Middle frontal gyrus (tissue), 1 donor: ENCODE results near the gene HMGXB4.
"Not testable (repeated sequence)": the region's sequence is repeated elsewhere in the genome, so short reads cannot be mapped to it uniquely, and the experiment has no call there.

Experiments used
- DNase-seq: peaks from one replicate; pipeline ENCODE4 v3.0.0-alpha.2; 2015; ENCODE audit warnings: low spot score; ENCODE audit errors: extremely low spot score

Gene HMGXB4, protein sequence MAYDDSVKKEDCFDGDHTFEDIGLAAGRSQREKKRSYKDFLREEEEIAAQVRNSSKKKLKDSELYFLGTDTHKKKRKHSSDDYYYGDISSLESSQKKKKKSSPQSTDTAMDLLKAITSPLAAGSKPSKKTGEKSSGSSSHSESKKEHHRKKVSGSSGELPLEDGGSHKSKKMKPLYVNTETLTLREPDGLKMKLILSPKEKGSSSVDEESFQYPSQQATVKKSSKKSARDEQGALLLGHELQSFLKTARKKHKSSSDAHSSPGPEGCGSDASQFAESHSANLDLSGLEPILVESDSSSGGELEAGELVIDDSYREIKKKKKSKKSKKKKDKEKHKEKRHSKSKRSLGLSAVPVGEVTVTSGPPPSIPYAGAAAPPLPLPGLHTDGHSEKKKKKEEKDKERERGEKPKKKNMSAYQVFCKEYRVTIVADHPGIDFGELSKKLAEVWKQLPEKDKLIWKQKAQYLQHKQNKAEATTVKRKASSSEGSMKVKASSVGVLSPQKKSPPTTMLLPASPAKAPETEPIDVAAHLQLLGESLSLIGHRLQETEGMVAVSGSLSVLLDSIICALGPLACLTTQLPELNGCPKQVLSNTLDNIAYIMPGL

DNA sequence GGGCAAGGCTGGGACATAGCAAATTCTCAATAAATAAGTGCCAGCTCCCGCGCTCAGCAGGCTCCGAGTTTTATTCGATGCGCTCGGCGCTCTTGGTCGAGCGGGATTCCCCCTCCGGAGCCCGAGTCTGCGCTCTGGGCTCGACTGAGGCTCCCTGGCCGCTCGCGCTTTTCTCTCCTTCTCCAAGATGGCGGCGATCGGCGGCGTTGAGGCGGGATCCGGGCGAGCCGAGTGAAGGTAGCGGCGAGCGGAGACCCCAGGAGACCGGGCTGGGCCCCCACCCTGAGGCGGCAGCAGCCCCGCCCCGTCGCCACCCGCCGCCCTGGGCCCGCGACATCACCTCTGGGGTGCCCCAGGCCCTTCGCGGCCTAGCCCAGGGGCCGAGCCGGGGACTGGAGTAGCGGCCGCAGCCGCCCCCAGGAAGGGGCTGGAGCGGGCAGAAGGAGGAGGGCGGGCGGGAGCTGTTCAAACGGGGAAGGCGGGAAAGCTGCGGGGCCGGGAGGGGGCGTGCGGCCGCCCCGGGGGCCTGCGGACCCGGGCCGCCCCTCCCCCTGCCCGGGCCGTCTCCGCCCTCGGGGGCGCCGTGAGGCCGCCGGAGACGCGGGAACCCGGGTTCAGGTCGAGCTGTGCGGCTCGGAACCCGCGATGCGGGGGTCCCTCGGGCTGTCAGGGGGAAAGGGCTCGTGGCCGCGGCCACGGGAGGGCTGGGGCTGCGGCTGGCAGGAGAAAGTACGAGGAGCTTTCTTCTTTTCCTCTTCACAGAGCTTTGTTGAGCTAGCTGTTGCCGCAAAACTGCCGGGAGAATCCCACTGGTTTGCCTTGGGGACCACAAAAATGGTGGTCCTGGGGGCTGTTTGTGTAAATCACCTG is at the start of gene HMGXB4:
TSS of gene HMGXB4 (plus strand) at position 173 of the 870 bp plus-strand sequence. CDS start 4,898 bp downstream, outside the sequence.
- DNase-seq: peak; percentile 73

GRCh38 chr22:35208003-35208402 is 49.3 kb upstream of the HMGXB4 start:
- DNase-seq: no peak

- no peak for DNase-seq
Observed at GRCh38 chr22:35209203-35209602, 48.1 kb upstream of the HMGXB4 start.

GRCh38 chr22:35212009-35212408 is 45.3 kb upstream of the HMGXB4 start:
- no peak for DNase-seq

- no peak for DNase-seq
Observed at GRCh38 chr22:35212996-35213395, 44.3 kb upstream of the HMGXB4 start.

GRCh38 chr22:35214968-35215367 is 42.3 kb upstream of the HMGXB4 start:
- DNase-seq: no peak

DNA sequence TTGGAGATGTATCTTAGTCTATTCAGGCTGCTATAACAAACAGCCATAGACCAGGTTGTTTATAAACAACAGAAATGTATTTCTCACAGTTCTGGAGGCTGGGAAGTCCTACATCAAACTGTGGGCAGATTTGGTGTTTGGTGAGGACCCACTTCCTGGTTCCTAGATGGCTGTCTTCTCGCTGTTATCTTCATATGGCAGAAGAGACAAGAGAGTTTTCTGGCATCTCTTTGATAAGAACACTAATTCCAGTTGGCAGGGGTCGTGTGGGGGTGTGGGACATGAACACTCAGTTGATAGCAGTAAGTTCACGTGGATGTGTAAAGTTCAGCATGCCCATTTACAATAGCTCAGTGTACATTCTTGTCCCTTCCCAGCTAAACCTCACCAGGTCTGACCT is 41.3 kb upstream of the HMGXB4 start:
- DNase-seq: no peak

- no peak for DNase-seq
Observed at GRCh38 chr22:35217527-35217926, 39.8 kb upstream of the HMGXB4 start.

GRCh38 chr22:35218079-35218478 is 39.2 kb upstream of the HMGXB4 start:
- no peak for DNase-seq

- no peak for DNase-seq
Observed at GRCh38 chr22:35219012-35219411, 38.3 kb upstream of the HMGXB4 start.

DNA sequence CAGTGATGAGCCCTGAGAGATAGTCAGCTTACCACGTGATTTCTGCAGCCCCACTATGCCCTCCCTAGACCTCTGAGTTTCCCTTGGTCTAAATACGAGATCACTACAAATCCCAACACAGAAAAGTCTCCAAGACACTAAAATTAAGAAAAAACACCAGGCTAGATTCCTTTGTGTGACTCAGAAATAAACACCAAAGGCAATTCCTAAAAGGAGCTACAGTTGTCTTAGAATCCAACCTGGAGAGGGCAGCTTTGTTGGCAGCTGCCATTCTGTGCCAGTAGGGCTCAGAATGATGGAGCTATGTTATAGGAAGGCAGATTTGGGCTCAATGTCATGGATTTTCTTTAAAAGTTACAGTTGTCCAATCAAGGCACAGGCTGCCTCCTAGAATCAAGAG is 37.1 kb upstream of the HMGXB4 start:
- no peak for DNase-seq

DNA sequence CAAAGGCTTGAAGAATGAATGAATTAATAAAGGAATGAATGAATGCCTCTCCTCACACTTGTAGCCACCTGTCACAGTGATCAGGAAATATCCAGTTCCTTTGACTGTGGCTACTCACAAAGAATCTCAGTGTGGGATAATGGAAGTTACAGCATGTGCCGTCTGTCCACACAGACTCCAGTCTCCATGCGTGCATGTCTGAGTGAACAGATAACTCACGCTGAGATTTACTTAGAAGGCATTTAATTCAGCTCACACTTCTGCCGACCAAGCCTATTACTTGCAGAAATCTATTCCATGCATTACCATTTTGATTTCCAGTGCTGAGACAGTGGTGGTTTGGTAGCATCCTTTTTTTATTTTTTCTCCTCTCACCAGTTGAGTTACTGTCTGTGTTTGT is 32.3 kb upstream of the HMGXB4 start:
- no peak for DNase-seq

- no peak for DNase-seq
Observed at GRCh38 chr22:35226958-35227647, 30.2 kb upstream of the HMGXB4 start.

- no peak for DNase-seq
Observed at GRCh38 chr22:35229865-35230264, 27.4 kb upstream of the HMGXB4 start.

- DNase-seq: no peak
Observed at GRCh38 chr22:35230417-35230816, 26.9 kb upstream of the HMGXB4 start.

DNA sequence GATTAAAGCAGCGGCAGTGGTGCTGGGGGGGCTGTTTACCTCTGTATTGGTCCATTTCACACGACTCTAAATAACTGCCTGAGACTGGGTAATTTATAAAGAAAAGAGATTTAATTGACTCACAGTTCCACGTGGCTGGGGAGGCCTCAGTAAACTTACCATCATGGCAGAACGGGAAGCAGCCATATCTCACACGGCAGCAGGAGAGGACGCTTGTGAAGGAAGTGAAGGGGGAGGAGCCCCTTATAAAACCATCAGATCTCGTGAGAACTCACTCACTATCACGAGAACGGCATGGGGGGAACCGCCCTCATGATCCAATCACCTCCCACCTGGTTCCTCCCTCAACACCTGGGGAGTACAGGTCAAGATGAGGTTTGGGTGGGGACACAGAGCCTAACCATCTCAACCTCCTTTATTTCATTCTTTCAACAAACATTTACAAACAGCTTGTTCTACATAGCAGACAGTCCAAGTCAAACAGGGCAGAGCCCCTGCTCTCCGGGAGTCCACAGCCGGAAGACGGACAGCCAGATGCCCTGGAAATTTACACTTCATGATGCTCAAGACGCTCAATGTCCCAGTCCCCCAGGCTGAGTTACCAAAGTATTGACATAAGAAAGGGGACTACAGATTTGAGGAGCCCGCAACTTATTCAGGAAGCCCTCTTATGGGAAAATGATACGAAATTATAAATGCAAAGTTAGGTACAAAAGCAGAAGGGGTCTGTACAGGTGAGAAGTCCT is 26.3 kb upstream of the HMGXB4 start:
- DNase-seq: no peak

DNA sequence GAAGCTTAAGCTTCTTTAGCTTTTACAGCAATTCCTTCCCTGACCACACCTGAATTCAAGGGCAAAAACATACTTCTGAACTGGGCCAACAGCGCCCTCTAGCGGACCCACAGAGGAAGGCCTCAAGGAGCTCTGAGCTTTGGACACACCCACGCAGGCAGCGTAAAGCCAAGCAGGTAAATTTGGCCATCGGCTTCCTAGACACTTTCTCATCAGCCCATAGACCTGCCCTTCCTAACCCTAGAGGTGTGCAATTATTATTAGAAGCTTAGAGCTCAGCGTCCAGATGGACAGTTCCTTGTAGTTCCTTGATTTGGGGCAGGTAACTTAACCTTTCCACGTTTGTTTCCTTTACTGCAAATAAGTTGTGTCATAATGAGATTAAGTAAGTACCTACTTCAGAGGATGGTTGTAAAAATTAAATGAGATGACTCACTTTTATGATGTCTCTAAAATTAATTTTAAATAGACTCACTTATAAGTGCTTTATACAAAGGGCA is 25.7 kb upstream of the HMGXB4 start:
- no peak for DNase-seq

GRCh38 chr22:35238749-35239148 is 18.5 kb upstream of the HMGXB4 start:
- not testable (repeated sequence) for DNase-seq

- not testable (repeated sequence) for DNase-seq
Observed at GRCh38 chr22:35244507-35244906, 12.8 kb upstream of the HMGXB4 start.

DNA sequence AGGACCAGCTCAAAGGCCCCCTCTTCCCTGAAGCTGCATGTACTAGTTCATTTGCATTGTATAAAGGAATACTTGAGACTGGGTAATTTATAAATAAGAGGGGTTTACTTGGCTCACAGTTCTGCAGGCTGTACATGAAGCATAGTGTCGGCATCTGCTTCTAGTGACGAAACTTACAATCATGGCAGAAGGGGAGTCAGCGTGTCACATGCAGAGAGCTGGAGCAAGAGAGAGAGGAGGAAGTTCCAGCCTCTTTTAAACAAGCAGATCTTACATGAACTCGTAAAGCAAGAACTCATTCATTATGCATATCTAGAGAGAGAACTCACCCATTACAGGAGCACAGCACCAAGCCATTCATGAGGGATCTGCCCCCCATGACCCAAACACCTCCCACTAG is 7.1 kb upstream of the HMGXB4 start:
- DNase-seq: no peak
